DMS153 (cell line): ENCODE results near the gene RFX8.

Experiments used
- DNase-seq: peaks from one replicate; lab custom pipeline; 2025; lab: John Stamatoyannopoulos, UW

The RFX8 gene

GRCh38 chr2:101410114-101410513, 64.8 kb downstream of the RFX8 start:
- no peak for DNase-seq

- no peak for DNase-seq
Observed at GRCh38 chr2:101409699-101410098, 65.2 kb downstream of the RFX8 start.

- no peak for DNase-seq
Observed at GRCh38 chr2:101408925-101409324, 66.0 kb downstream of the RFX8 start.

- no peak for DNase-seq
Observed at GRCh38 chr2:101405351-101405899, 69.5 kb downstream of the RFX8 start.

- no peak for DNase-seq
Observed at GRCh38 chr2:101403745-101404144, 71.2 kb downstream of the RFX8 start.

GRCh38 chr2:101402630-101403029, 72.3 kb downstream of the RFX8 start:
- DNase-seq, result no peak

- no peak for DNase-seq
Observed at GRCh38 chr2:101401906-101402305, 73.0 kb downstream of the RFX8 start.

GRCh38 chr2:101401326-101401665, 73.6 kb downstream of the RFX8 start:
- no peak for DNase-seq

GRCh38 chr2:101400506-101401325, 74.2 kb downstream of the RFX8 start:
- no peak for DNase-seq

GRCh38 chr2:101400048-101400447, 74.9 kb downstream of the RFX8 start:
- DNase-seq, result no peak

GRCh38 chr2:101399021-101399799, 75.7 kb downstream of the RFX8 start:
- no peak for DNase-seq

- DNase-seq, result no peak
Observed at GRCh38 chr2:101398116-101398821, 76.6 kb downstream of the RFX8 start.

GRCh38 chr2:101396316-101396717, 78.6 kb downstream of the RFX8 start:
- no peak for DNase-seq

GRCh38 chr2:101395545-101396315, 79.2 kb downstream of the RFX8 start:
- DNase-seq, result no peak

GRCh38 chr2:101388232-101388631, 86.7 kb downstream of the RFX8 start:
- no peak for DNase-seq

GRCh38 chr2:101387151-101387834, 87.6 kb downstream of the RFX8 start, which contains the start of gene CREG2:
CREG2 (minus strand) TSS chr2:101387503; CDS start chr2:101387457, 46 bp downstream.
- peak; percentile 14 for DNase-seq

- DNase-seq, result no peak
Observed at GRCh38 chr2:101386599-101387150, 88.2 kb downstream of the RFX8 start.

- no peak for DNase-seq
Observed at GRCh38 chr2:101383016-101383541, 91.8 kb downstream of the RFX8 start.

- no peak for DNase-seq
Observed at GRCh38 chr2:101382442-101382841, 92.5 kb downstream of the RFX8 start.

GRCh38 chr2:101380376-101380775, 94.5 kb downstream of the RFX8 start:
- no peak for DNase-seq
